SK-N-SH (cell line): ENCODE data around the gene SCAI. TPM values are rescaled to one million over a fixed set of nuclear protein-coding genes. Genes with fewer than 3 reads are reported as not detected.

ENCODE experiments used
- CTCF ChIA-PET: fragments of 300-600, 350-600 bp; formaldehyde crosslinking; extraction: SDS; loops from one replicate; lab custom pipeline; 2021; lab: Yijun Ruan, JAX
- POLR2A ChIA-PET: fragments of 350-600 bp; sonication (Branson Sonifier 250); formaldehyde crosslinking; extraction: SDS; loops from one replicate; lab custom pipeline; 2020; ENCODE audit warnings: antibody characterized with exemption, inconsistent platforms; lab: Yijun Ruan, JAX
- DNase-seq: peaks from one replicate; pipeline ENCODE4 v3.0.0; 2012
- H2AFZ ChIP-seq: fragments of 200-600 bp; sonication (generic); 2 replicates; pipeline ENCODE4 v1.8.1; 2016; ENCODE audit warnings: antibody characterized with exemption, mild to moderate bottlenecking, low read depth
- H3F3A ChIP-seq: fragments of 200-600 bp; sonication (generic); replicated peaks from 2 replicates; pipeline ENCODE3; 2016; ENCODE audit warnings: antibody characterized with exemption, mild to moderate bottlenecking; ENCODE audit not compliant: insufficient read depth
- H3K27ac ChIP-seq, 2 experiments: fragments of 200-500 bp in 1 of 2; fragments of 200-600 bp in 1 of 2; sonication (Bioruptor generic) in 1 of 2; sonication (generic), shearing (Covaris generic) in 1 of 2; 2 replicates each; pipeline versions ENCODE4 v1.5.1 to v1.6.1; 2014 to 2016; ENCODE audit warnings: low read depth in 2 of 2, inconsistent platforms in 1 of 2, low read length in 1 of 2, mild to moderate bottlenecking in 1 of 2, mixed read lengths in 1 of 2
- H3K27me3 ChIP-seq: fragments of 200-600 bp; sonication (generic), shearing (Covaris generic); 2 replicates; pipeline ENCODE4 v1.6.1; 2016; ENCODE audit warnings: mixed run types; ENCODE audit not compliant: insufficient read depth
- H3K36me3 ChIP-seq, 2 experiments: fragments of 200-500 bp in 1 of 2; fragments of 200-600 bp in 1 of 2; sonication (Bioruptor generic) in 1 of 2; sonication (generic) in 1 of 2; replicated peaks in 1 of 2; 2 replicates each; pipeline versions ENCODE3 to v1.5.1; 2014 to 2016; ENCODE audit warnings: low read length in 1 of 2, mild to moderate bottlenecking in 1 of 2; ENCODE audit not compliant: insufficient read depth in 2 of 2, control insufficient read depth in 1 of 2
- H3K4me1 ChIP-seq, 2 experiments: fragments of 200-500 bp in 1 of 2; fragments of 200-600 bp in 1 of 2; sonication (Bioruptor generic) in 1 of 2; sonication (generic), shearing (Covaris generic) in 1 of 2; 2 replicates each; pipeline versions ENCODE4 v1.5.1 to v1.6.1; 2014 to 2016; ENCODE audit warnings: low read depth in 1 of 2, low read length in 1 of 2, mixed run types in 1 of 2; ENCODE audit not compliant: insufficient read depth in 2 of 2, control insufficient read depth in 1 of 2
- H3K4me2 ChIP-seq: fragments of 200-600 bp; sonication (generic), shearing (Covaris generic); 2 replicates; pipeline ENCODE4 v1.6.1; 2017; ENCODE audit warnings: mixed run types
- H3K4me3 ChIP-seq, 2 experiments: fragments of 200-500 bp in 1 of 2; fragments of 200-600 bp in 1 of 2; sonication (Bioruptor generic) in 1 of 2; sonication (generic), shearing (Covaris generic) in 1 of 2; 2 replicates each; pipeline versions ENCODE4 v1.5.1 to v1.8.1; 2014 to 2016; ENCODE audit warnings: low read depth in 2 of 2, inconsistent platforms in 1 of 2, low read length in 1 of 2, mild to moderate bottlenecking in 1 of 2, mixed read lengths in 1 of 2, moderate library complexity in 1 of 2
- H3K79me2 ChIP-seq: fragments of 200-600 bp; sonication (generic); 2 replicates; pipeline ENCODE4 v1.8.1; 2017; ENCODE audit warnings: mild to moderate bottlenecking; ENCODE audit not compliant: insufficient read depth
- H3K9ac ChIP-seq: fragments of 200-600 bp; sonication (generic); 2 replicates; pipeline ENCODE4 v1.6.1; 2017; ENCODE audit warnings: mixed run types
- H3K9me2 ChIP-seq: fragments of 200-600 bp; sonication (generic); 2 replicates; pipeline ENCODE4 v1.6.1; 2017; ENCODE audit warnings: mixed run types
- H3K9me3 ChIP-seq: fragments of 200-600 bp; sonication (generic); 2 replicates; pipeline ENCODE4 v1.6.1; 2017; ENCODE audit warnings: mixed run types, mild to moderate bottlenecking, moderate library complexity
- H4K20me1 ChIP-seq: fragments of 200-600 bp; sonication (generic); 2 replicates; pipeline ENCODE4 v1.6.1; 2017; ENCODE audit warnings: mild to moderate bottlenecking, mixed run types; ENCODE audit not compliant: insufficient read depth
- ELF1 ChIP-seq: IDR thresholded peaks from 2 replicates; pipeline ENCODE4 v1.4.0; 2012
- EP300 ChIP-seq, 2 experiments: IDR thresholded peaks; 2 replicates each; pipeline versions ENCODE4 v1.4.0 to v1.6.1; 2012; ENCODE audit warnings: borderline replicate concordance in 1 of 2, low read depth in 1 of 2, low read length in 1 of 2
- FOXM1 ChIP-seq: IDR thresholded peaks from 2 replicates; pipeline ENCODE4 v1.4.0; 2012; ENCODE audit warnings: low read depth, mild to moderate bottlenecking
- GATA2 ChIP-seq: sonication (generic); formaldehyde crosslinking; IDR thresholded peaks from 2 replicates; pipeline ENCODE4 v1.5.0; 2020; ENCODE audit warnings: mild to moderate bottlenecking, missing genetic modification reagents
- JUND ChIP-seq: IDR thresholded peaks from 2 replicates; pipeline ENCODE4 v1.4.0; 2012
- POLR2AphosphoS5 ChIP-seq: IDR thresholded peaks from 2 replicates; pipeline ENCODE4 v1.6.1; 2012; ENCODE audit warnings: low read depth, low read length
- RAD21 ChIP-seq: IDR thresholded peaks from 2 replicates; pipeline ENCODE4 v1.6.1; 2012; ENCODE audit warnings: mild to moderate bottlenecking, low read length
- SIN3A ChIP-seq: IDR thresholded peaks from 2 replicates; pipeline ENCODE4 v1.6.1; 2012; ENCODE audit warnings: low read depth, mild to moderate bottlenecking, low read length, moderate library complexity, borderline replicate concordance
- TAF1 ChIP-seq: IDR thresholded peaks from 2 replicates; pipeline ENCODE4 v1.6.1; 2012; ENCODE audit warnings: low read depth, mild to moderate bottlenecking, low read length, moderate library complexity, borderline replicate concordance
- WGBS: methylation state at CpG from one replicate; pipeline ENCODE4 v1.1.6; 2017; ENCODE audit warnings: low lambda C conversion rate; 5-methylcytosine and 5-hydroxymethylcytosine counted together
- polyA plus RNA-seq, 3 experiments: library from polyadenylated mRNA; depleted of rRNA; stranded (reverse); fragments of >200 nt; gene quantifications; 2 replicates each; pipeline ENCODE4 v1.2.3, GENCODE V29; 2012
- TF ChIP-seq, protein P1 (sequence below): IDR thresholded peaks from 2 replicates; pipeline ENCODE4 v1.6.1; 2012; ENCODE audit warnings: mild to moderate bottlenecking, low read depth, low read length, moderate library complexity
- TF ChIP-seq, protein P2 (sequence below): fragments of 200-600 bp; sonication (generic); IDR thresholded peaks from 2 replicates; pipeline ENCODE4 v1.6.1; 2017; ENCODE audit warnings: antibody characterized with exemption, mild to moderate bottlenecking, moderate library complexity

SCAI gene
- polyA plus RNA-seq, 1 of the 3 experiments (the other 2 are of a cell fraction), result 0.85 TPM

DNA sequence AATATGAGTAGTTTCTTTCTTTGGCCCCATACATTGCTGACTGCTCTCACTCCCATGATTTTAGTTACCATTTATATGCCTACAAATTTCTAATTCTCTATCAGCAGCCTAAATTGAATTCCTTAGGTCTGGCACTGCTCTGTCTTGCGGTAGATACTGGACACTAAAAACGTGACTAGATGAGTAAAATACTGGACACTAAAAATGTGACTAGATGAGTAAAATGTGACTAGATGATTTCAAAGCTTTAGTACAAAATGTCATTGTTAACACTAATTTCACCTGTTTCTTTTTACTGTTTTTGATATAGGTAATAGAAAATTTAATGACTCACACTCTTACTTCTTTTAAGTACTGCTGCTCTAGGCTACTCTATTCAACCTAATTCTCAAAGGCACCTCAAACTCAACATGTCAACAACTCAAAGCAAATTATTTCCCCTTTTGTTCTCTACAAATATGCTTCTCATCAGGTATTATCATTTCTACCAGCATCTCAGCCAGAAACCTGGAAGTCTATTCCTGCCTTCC is 171.0 kb downstream of the SCAI start:
- H3K36me3 ChIP-seq, result peaks cover 5 to 9% of the 10 kb centered on the region in 2 experiments
- no peak for DNase-seq
- no peak overlapping the region for H3K4me3 ChIP-seq
- TF ChIP-seq RAD21 (no peak), EP300 (IDR thresholded peaks at IDR 0.05; ENCODE audit: borderline replicate concordance in 1 of 2, low read depth in 1 of 2, low read length in 1 of 2) (no peak), SIN3A (no peak), JUND (no peak)
- TF ChIP-seq, protein P1, sequence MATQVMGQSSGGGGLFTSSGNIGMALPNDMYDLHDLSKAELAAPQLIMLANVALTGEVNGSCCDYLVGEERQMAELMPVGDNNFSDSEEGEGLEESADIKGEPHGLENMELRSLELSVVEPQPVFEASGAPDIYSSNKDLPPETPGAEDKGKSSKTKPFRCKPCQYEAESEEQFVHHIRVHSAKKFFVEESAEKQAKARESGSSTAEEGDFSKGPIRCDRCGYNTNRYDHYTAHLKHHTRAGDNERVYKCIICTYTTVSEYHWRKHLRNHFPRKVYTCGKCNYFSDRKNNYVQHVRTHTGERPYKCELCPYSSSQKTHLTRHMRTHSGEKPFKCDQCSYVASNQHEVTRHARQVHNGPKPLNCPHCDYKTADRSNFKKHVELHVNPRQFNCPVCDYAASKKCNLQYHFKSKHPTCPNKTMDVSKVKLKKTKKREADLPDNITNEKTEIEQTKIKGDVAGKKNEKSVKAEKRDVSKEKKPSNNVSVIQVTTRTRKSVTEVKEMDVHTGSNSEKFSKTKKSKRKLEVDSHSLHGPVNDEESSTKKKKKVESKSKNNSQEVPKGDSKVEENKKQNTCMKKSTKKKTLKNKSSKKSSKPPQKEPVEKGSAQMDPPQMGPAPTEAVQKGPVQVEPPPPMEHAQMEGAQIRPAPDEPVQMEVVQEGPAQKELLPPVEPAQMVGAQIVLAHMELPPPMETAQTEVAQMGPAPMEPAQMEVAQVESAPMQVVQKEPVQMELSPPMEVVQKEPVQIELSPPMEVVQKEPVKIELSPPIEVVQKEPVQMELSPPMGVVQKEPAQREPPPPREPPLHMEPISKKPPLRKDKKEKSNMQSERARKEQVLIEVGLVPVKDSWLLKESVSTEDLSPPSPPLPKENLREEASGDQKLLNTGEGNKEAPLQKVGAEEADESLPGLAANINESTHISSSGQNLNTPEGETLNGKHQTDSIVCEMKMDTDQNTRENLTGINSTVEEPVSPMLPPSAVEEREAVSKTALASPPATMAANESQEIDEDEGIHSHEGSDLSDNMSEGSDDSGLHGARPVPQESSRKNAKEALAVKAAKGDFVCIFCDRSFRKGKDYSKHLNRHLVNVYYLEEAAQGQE, result no peak
- H3K9ac ChIP-seq, result no peak overlapping the region
- no peaks in the 10 kb centered on the region for H3K27me3 ChIP-seq
- no peaks in the 10 kb centered on the region for H3K9me2 ChIP-seq
- ChIA-PET POLR2A (no interaction called here), CTCF (no interaction called here)
- no peak overlapping the region for H3K4me2 ChIP-seq
- H3K79me2 ChIP-seq, result no peaks in the 10 kb centered on the region
- H3K27ac ChIP-seq, result no peak overlapping the region
- H3K4me1 ChIP-seq, result no peaks in the 10 kb centered on the region
- H4K20me1 ChIP-seq, result no peaks in the 10 kb centered on the region
- no peak overlapping the region for H2AFZ ChIP-seq
- no peaks in the 10 kb centered on the region for H3K9me3 ChIP-seq
- 93% methylated on average over 2 of the region's 2 CpGs for whole genome bisulfite sequencing
- H3F3A ChIP-seq, result no peaks in the 10 kb centered on the region

DNA sequence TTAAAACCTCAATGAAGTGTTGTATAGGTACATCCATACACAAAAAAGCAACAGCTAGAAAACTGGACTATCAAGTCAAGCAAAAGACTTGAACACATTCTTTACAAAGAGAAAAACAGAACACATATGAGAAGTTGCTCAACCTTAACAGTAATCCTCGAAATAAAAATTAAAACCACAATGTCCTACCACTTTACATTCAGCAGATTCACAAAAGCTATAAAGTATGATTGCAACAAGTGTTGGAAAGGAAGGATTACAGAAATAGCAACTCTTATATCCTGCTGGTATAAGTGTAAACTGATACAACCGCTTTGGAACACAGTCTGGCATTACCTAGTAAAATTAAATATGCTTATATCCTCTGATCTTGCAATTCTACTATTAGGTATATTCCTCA is 173.9 kb downstream of the SCAI start:
- Histone ChIP-seq H3K27me3 (no peaks in the 10 kb centered on the region), H3F3A (no peaks in the 10 kb centered on the region), H4K20me1 (no peaks in the 10 kb centered on the region), H3K27ac (no peak overlapping the region), H3K79me2 (no peaks in the 10 kb centered on the region), H3K9me3 (no peaks in the 10 kb centered on the region), H3K4me2 (no peak overlapping the region), H3K36me3 (peaks cover 5 to 9% of the 10 kb centered on the region in 2 experiments), H3K9me2 (no peaks in the 10 kb centered on the region), H3K9ac (no peak overlapping the region), H3K4me1 (no peaks in the 10 kb centered on the region), H2AFZ (no peak overlapping the region), H3K4me3 (no peak overlapping the region)
- no peak for DNase-seq
- ChIA-PET POLR2A (no interaction called here), CTCF (no interaction called here)
- no peak for TF ChIP-seq JUND
- no peak for TF ChIP-seq GATA2 (CRISPR knock-in tag)
- no peak for TF ChIP-seq FOXM1
- TF ChIP-seq, protein P2, sequence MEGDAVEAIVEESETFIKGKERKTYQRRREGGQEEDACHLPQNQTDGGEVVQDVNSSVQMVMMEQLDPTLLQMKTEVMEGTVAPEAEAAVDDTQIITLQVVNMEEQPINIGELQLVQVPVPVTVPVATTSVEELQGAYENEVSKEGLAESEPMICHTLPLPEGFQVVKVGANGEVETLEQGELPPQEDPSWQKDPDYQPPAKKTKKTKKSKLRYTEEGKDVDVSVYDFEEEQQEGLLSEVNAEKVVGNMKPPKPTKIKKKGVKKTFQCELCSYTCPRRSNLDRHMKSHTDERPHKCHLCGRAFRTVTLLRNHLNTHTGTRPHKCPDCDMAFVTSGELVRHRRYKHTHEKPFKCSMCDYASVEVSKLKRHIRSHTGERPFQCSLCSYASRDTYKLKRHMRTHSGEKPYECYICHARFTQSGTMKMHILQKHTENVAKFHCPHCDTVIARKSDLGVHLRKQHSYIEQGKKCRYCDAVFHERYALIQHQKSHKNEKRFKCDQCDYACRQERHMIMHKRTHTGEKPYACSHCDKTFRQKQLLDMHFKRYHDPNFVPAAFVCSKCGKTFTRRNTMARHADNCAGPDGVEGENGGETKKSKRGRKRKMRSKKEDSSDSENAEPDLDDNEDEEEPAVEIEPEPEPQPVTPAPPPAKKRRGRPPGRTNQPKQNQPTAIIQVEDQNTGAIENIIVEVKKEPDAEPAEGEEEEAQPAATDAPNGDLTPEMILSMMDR, result no peak
- no peak for TF ChIP-seq TAF1
- no peak for TF ChIP-seq ELF1
- TF ChIP-seq POLR2AphosphoS5, result no peak
- 90% methylated on average over 2 of the region's 2 CpGs for WGBS
